Fibroblast of pulmonary artery (primary cell): Measurements from ENCODE around the gene ZNF467.

Experiments
- DNase-seq: peaks from one replicate; pipeline ENCODE4 v3.0.0-alpha.2; 2010; ENCODE audit warnings: low read depth
- H3K4me3 ChIP-seq: replicated peaks from 2 replicates; pipeline ENCODE4 v1.5.1; 2011; ENCODE audit warnings: low read depth, mild to moderate bottlenecking, control low read depth, low read length, moderate library complexity
- CTCF ChIP-seq: IDR thresholded peaks from 2 replicates; pipeline ENCODE4 v1.5.1; 2011; ENCODE audit warnings: mild to moderate bottlenecking, control low read depth, low read length, inconsistent platforms; ENCODE audit errors: missing control alignments

The ZNF467 gene

GRCh38 chr7:149785983-149786382, 12.6 kb upstream of the ZNF467 start:
- no peak for DNase-seq
- no peak for TF ChIP-seq CTCF
- no peak overlapping the region for H3K4me3 ChIP-seq

GRCh38 chr7:149785402-149785801, 12.0 kb upstream of the ZNF467 start:
- DNase-seq, result no peak
- H3K4me3 ChIP-seq, result no peak overlapping the region
- TF ChIP-seq CTCF, result no peak

- no peak for DNase-seq
- no peak overlapping the region for H3K4me3 ChIP-seq
- no peak for TF ChIP-seq CTCF
Measured at GRCh38 chr7:149784251-149784608, 10.8 kb upstream of the ZNF467 start.

GRCh38 chr7:149783386-149784250, 10.2 kb upstream of the ZNF467 start:
- no peak for DNase-seq
- H3K4me3 ChIP-seq, result no peak overlapping the region
- TF ChIP-seq CTCF, result no peak

GRCh38 chr7:149782682-149783345, 9.4 kb upstream of the ZNF467 start:
- no peak for DNase-seq
- TF ChIP-seq CTCF, result no peak
- no peak overlapping the region for H3K4me3 ChIP-seq

- H3K4me3 ChIP-seq, result no peak overlapping the region
- no peak for DNase-seq
- no peak for TF ChIP-seq CTCF
Measured at GRCh38 chr7:149781921-149782320, 8.5 kb upstream of the ZNF467 start.
